Measurements from ENCODE around the gene CDK2AP2.
"Not testable (repeated sequence)": the region's sequence is repeated elsewhere in the genome, so short reads cannot be mapped to it uniquely, and the experiment has no call there.

CDK2AP2 gene

GRCh38 chr11:67507864-67508485, at the start of gene CDK2AP2:
TSS of gene CDK2AP2 (minus strand) at chr11:67508162. CDS start at chr11:67508082, 80 bp downstream.
- H3K4me3 ChIP-seq (ENCODE audit: low read depth, low read length), result peak within 1 kb of the TSS; percentile 72
- TF ChIP-seq POLR2A (IDR thresholded peaks at IDR 0.05; ENCODE audit: extremely low read depth, insufficient read length) (peak; percentile 36), CTCF (IDR thresholded peaks at IDR 0.05; ENCODE audit: low read depth, low read length) (no peak), MAX (IDR thresholded peaks at IDR 0.05; ENCODE audit: low read depth, low read length) (peak; percentile 42; the same call in 1 of the 2 replicates)
- DNase-seq (ENCODE audit: low read depth), result peak; percentile 100

- TF ChIP-seq CTCF (IDR thresholded peaks at IDR 0.05; ENCODE audit: low read depth, low read length) (no peak), MYC (IDR thresholded peaks at IDR 0.05; ENCODE audit: low read depth, low read length) (no peak), MAX (IDR thresholded peaks at IDR 0.05; ENCODE audit: low read depth, low read length) (no peak), POLR2A (IDR thresholded peaks at IDR 0.05; ENCODE audit: extremely low read depth, insufficient read length) (no peak)
- DNase-seq (ENCODE audit: low read depth), result no peak
- H3K4me3 ChIP-seq (ENCODE audit: low read depth, low read length), result no peak overlapping the region
Measured at GRCh38 chr11:67556244-67556643, 48.3 kb upstream of the CDK2AP2 start.

GRCh38 chr11:67551697-67552096, 43.7 kb upstream of the CDK2AP2 start:
- DNase-seq (ENCODE audit: low read depth); H3K4me3 ChIP-seq (ENCODE audit: low read depth, low read length): not testable (repeated sequence)

GRCh38 chr11:67551127-67551526, 43.2 kb upstream of the CDK2AP2 start:
- no peak for TF ChIP-seq CTCF (IDR thresholded peaks at IDR 0.05; ENCODE audit: low read depth, low read length)
- no peak for TF ChIP-seq POLR2A (IDR thresholded peaks at IDR 0.05; ENCODE audit: extremely low read depth, insufficient read length)
- TF ChIP-seq MAX (IDR thresholded peaks at IDR 0.05; ENCODE audit: low read depth, low read length), result no peak
- no peak for TF ChIP-seq MYC (IDR thresholded peaks at IDR 0.05; ENCODE audit: low read depth, low read length)
- H3K4me3 ChIP-seq (ENCODE audit: low read depth, low read length), result no peak overlapping the region
- no peak for DNase-seq (ENCODE audit: low read depth)

- TF ChIP-seq MYC (IDR thresholded peaks at IDR 0.05; ENCODE audit: low read depth, low read length) (no peak), MAX (IDR thresholded peaks at IDR 0.05; ENCODE audit: low read depth, low read length) (no peak), POLR2A (IDR thresholded peaks at IDR 0.05; ENCODE audit: extremely low read depth, insufficient read length) (no peak), CTCF (IDR thresholded peaks at IDR 0.05; ENCODE audit: low read depth, low read length) (no peak)
- no peak for DNase-seq (ENCODE audit: low read depth)
- no peak overlapping the region for H3K4me3 ChIP-seq (ENCODE audit: low read depth, low read length)
Measured at GRCh38 chr11:67548555-67549110, 40.7 kb upstream of the CDK2AP2 start.

GRCh38 chr11:67548112-67548511, 40.1 kb upstream of the CDK2AP2 start:
- H3K4me3 ChIP-seq (ENCODE audit: low read depth, low read length); DNase-seq (ENCODE audit: low read depth): not testable (repeated sequence)

GRCh38 chr11:67545280-67545679, 37.3 kb upstream of the CDK2AP2 start:
- TF ChIP-seq MYC (IDR thresholded peaks at IDR 0.05; ENCODE audit: low read depth, low read length), result no peak
- no peak for TF ChIP-seq CTCF (IDR thresholded peaks at IDR 0.05; ENCODE audit: low read depth, low read length)
- no peak for TF ChIP-seq MAX (IDR thresholded peaks at IDR 0.05; ENCODE audit: low read depth, low read length)
- TF ChIP-seq POLR2A (IDR thresholded peaks at IDR 0.05; ENCODE audit: extremely low read depth, insufficient read length), result no peak
- no peak for DNase-seq (ENCODE audit: low read depth)

More at GRCh38 chr11:67545280-67545679, 37.3 kb upstream of the CDK2AP2 start:
- H3K4me3 ChIP-seq (ENCODE audit: low read depth, low read length), result no peak overlapping the region
